Activated CD4-positive, CD25-positive, alpha-beta regulatory T cell treated with anti-CD3 and anti-CD28 coated beads, Interleukin-2, amount 50 U/mL, for 24 hours (primary cell): ENCODE results near the gene RAB14.
A peak's percentile ranks its signal among the peaks of the same experiment; 100 is the strongest.
"Not testable (repeated sequence)": the region's sequence is repeated elsewhere in the genome, so short reads cannot be mapped to it uniquely, and the experiment has no call there.

Source experiments
- ATAC-seq, 2 donors: fragments of 150-1000 bp; cut with Tn5 transposase; one replicate each; pipeline ENCODE4 v1.10.0; 2021; ENCODE audit warnings: mild to moderate bottlenecking in 1 of 2, moderate library complexity in 1 of 2

Gene RAB14

DNA sequence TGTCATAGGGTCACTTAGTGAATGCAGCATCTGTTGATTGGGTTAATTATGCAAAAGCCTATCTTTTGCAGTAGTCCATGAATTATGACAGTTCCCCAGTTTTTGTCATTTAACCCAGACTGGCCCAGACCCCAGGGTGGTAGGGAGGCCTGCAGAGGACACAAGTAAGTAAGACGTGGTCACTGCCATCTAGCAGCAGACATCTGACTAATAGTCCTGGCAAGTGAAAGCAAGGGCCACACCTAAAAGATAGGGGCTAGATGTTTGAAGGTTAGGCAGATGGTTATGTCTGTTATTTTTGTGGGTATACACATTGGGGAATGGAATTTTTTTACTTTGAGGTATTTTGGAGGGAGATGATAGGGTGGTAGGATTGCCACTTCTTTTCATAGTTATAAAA lies 48.0 kb downstream of the RAB14 start:
- ATAC-seq: no peak

GRCh38 chr9:121150188-121150587 lies 51.5 kb downstream of the RAB14 start:
- ATAC-seq: no peak

- ATAC-seq: no peak
Measured at GRCh38 chr9:121144482-121144881, 57.2 kb downstream of the RAB14 start.

DNA sequence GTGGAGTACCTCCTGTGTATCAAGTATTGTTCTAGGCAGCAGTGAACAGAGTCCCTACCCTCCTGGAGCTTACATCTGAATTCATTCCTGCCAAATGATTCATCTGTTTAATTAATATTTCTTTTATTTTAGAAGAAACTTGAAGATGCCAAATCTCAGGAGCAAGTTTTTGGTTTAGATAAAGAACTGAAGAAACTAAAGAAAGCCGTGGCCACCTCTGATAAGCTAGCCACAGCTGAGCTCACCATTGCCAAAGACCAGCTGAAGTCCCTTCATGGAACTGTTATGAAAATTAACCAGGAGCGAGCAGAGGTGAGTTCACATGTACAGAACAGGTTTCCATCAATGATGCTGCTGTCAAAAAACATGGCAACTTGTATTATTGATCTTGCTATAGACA lies 57.9 kb downstream of the RAB14 start:
- no peak for ATAC-seq

- no peak for ATAC-seq
Measured at GRCh38 chr9:121141706-121142105, 60.0 kb downstream of the RAB14 start.

GRCh38 chr9:121141306-121141705 lies 60.4 kb downstream of the RAB14 start:
- ATAC-seq: no peak

GRCh38 chr9:121140162-121140561 lies 61.5 kb downstream of the RAB14 start:
- ATAC-seq: no peak

DNA sequence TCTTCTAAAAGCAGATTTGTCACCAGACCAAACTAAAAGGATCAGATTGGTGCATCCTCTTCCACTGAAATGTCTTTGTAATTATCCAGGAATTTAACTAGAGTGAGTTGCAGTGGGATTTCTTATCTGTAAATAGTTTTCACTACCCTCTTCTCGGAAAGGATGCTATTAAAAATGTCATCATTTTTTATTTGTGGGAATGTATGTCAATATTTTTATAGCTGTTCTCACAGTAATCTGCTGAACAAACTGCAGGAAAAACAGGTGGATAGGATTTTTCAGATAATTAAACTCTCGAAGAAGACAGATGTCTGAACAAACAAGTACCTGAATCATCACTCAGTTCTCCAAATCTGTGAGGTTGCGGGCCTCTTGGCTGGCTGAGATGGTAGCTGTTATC lies 62.7 kb downstream of the RAB14 start:
- ATAC-seq: no peak

- ATAC-seq: no peak
Measured at GRCh38 chr9:121138561-121138960, 63.1 kb downstream of the RAB14 start.

- ATAC-seq: no peak
Measured at GRCh38 chr9:121135642-121136041, 66.0 kb downstream of the RAB14 start.

GRCh38 chr9:121133104-121133816 lies 68.4 kb downstream of the RAB14 start:
- peak in 1 of 2 donors; percentile 74 for ATAC-seq

GRCh38 chr9:121129384-121129783 lies 72.3 kb downstream of the RAB14 start:
- not testable (repeated sequence) for ATAC-seq
